ENCODE data around the gene EME1. TPM values are rescaled to one million over a fixed set of nuclear protein-coding genes. Genes with fewer than 3 reads are reported as not detected.

EME1 gene
- total and polyA plus RNA-seq, 2 donors (not counting 3 experiments of a cell fraction or from before 2014, with no cell fraction given): 5.6 to 9.1 TPM

GRCh38 chr17:50392621-50393020 is 19.6 kb downstream of the EME1 start:
- intact Hi-C loops (cut with micrococcal nuclease) (no loop called here), dilution Hi-C loops (cut with MboI; ENCODE audit: extremely low pct_ligation_motif_present, low sequenced_read_pairs) (no loop called here)
- POLR2A ChIA-PET: no interaction called here
- H3K27ac ChIP-seq (ENCODE audit: insufficient read depth, low read depth, low read length): no peak overlapping the region
- H3K9ac ChIP-seq (replicated peaks; ENCODE audit: extremely low read depth, insufficient read depth, low read length): no peak overlapping the region
- H3K79me2 ChIP-seq (ENCODE audit: control insufficient read depth, insufficient read depth, low read length): peaks cover 66% of the 10 kb centered on the region
- no peak overlapping the region for H3K4me2 ChIP-seq (ENCODE audit: insufficient read depth, low read length)
- H3K9me3 ChIP-seq (replicated peaks; ENCODE audit: control insufficient read depth, insufficient read depth, low read length): no peaks in the 10 kb centered on the region
- H3K9me1 ChIP-seq (replicated peaks; ENCODE audit: control insufficient read depth, extremely low read depth, insufficient read depth, low read length): no peaks in the 10 kb centered on the region
- peaks cover 18% of the 10 kb centered on the region for H3K4me1 ChIP-seq (ENCODE audit: control insufficient read depth, extremely low read depth, insufficient read depth, low read length)
- DNase-seq (ENCODE audit: low read depth, low spot score) (no peak), FAIRE-seq (no peak)
- no peak overlapping the region for H2AFZ ChIP-seq (ENCODE audit: low read depth, low read length)
- no TSS peak for BruUV-seq (replicated peaks)
- TF ChIP-seq GATA2 (IDR thresholded peaks at IDR 0.05; ENCODE audit: insufficient read depth, insufficient read length, low read depth, low read length): no peak
- TF ChIP-seq FOS (IDR thresholded peaks at IDR 0.05; ENCODE audit: borderline replicate concordance, insufficient read depth, low read length): no peak
- TF ChIP-seq JUN (IDR thresholded peaks at IDR 0.05; ENCODE audit: borderline replicate concordance, insufficient read depth, insufficient read length, low read depth): no peak
- TF ChIP-seq POLR2A (IDR thresholded peaks at IDR 0.05; ENCODE audit: low read depth, low read length): no peak
- no peak for TF ChIP-seq POLR2AphosphoS5 (IDR thresholded peaks at IDR 0.05; ENCODE audit: insufficient read depth, low read depth, low read length)
- no peak for TF ChIP-seq EZH2 (IDR thresholded peaks at IDR 0.05; ENCODE audit: borderline replicate concordance, low read depth, low read length, severe bottlenecking)
- TF ChIP-seq, protein P1, sequence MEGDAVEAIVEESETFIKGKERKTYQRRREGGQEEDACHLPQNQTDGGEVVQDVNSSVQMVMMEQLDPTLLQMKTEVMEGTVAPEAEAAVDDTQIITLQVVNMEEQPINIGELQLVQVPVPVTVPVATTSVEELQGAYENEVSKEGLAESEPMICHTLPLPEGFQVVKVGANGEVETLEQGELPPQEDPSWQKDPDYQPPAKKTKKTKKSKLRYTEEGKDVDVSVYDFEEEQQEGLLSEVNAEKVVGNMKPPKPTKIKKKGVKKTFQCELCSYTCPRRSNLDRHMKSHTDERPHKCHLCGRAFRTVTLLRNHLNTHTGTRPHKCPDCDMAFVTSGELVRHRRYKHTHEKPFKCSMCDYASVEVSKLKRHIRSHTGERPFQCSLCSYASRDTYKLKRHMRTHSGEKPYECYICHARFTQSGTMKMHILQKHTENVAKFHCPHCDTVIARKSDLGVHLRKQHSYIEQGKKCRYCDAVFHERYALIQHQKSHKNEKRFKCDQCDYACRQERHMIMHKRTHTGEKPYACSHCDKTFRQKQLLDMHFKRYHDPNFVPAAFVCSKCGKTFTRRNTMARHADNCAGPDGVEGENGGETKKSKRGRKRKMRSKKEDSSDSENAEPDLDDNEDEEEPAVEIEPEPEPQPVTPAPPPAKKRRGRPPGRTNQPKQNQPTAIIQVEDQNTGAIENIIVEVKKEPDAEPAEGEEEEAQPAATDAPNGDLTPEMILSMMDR (IDR thresholded peaks at IDR 0.05; ENCODE audit: extremely low read depth in 1 of 2, insufficient read depth in 1 of 2, low read depth in 1 of 2, low read length in 2 of 2): no peak
- TF ChIP-seq, protein P2, sequence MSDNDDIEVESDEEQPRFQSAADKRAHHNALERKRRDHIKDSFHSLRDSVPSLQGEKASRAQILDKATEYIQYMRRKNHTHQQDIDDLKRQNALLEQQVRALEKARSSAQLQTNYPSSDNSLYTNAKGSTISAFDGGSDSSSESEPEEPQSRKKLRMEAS (IDR thresholded peaks at IDR 0.05; ENCODE audit: insufficient read depth, insufficient read length): no peak
- TF ChIP-seq MYC (IDR thresholded peaks at IDR 0.05; ENCODE audit: low read depth, low read length): no peak
- CTCF ChIA-PET: interaction anchor here (1.1 kb wide), 1 partner anchor 86 kb away, joined by 3 read pairs; the partner anchor contains the start of gene RSAD1
- H4K20me1 ChIP-seq (replicated peaks; ENCODE audit: control insufficient read depth, extremely low read depth, insufficient read depth, low read length): peaks cover 6% of the 10 kb centered on the region
- no peak overlapping the region for H3K4me3 ChIP-seq (replicated peaks in 1 of 3; ENCODE audit: insufficient read depth in 1 of 3, low read depth in 1 of 3, low read length in 3 of 3)
- H3K27me3 ChIP-seq (ENCODE audit: control insufficient read depth in 2 of 2, insufficient read depth in 2 of 2, low read length in 2 of 2): no peaks in the 10 kb centered on the region
- H3K36me3 ChIP-seq (ENCODE audit: control insufficient read depth in 2 of 2, extremely low read depth in 1 of 2, insufficient read depth in 2 of 2, low read length in 2 of 2): peaks cover 50 to 63% of the 10 kb centered on the region in 2 experiments
